H9 (cell line): ENCODE data around the gene MDFIC2. TPM values are rescaled to one million over a fixed set of nuclear protein-coding genes. Genes with fewer than 3 reads are reported as not detected.

Experiments used
- DNase-seq: peaks from one replicate; pipeline ENCODE4 v3.0.0-alpha.2; 2017
- H2AFZ ChIP-seq: one replicate; pipeline ENCODE4 v1.6.1; 2013; ENCODE audit warnings: mild to moderate bottlenecking, low read length, control low read depth, moderate library complexity
- H2AK5ac ChIP-seq: 2 replicates; pipeline ENCODE4 v1.6.1; 2013; ENCODE audit warnings: low read length, control low read depth, mixed read lengths; ENCODE audit not compliant: insufficient read length
- H2BK120ac ChIP-seq: one replicate; pipeline ENCODE4 v1.6.1; 2013; ENCODE audit warnings: low read depth, mild to moderate bottlenecking, low read length, control low read depth, inconsistent platforms; ENCODE audit not compliant: poor library complexity, severe bottlenecking
- H2BK12ac ChIP-seq: 2 replicates; pipeline ENCODE4 v1.6.1; 2013; ENCODE audit warnings: low read length, control low read depth, mixed read lengths, low read depth; ENCODE audit not compliant: insufficient read length
- H2BK15ac ChIP-seq: 2 replicates; pipeline ENCODE4 v1.6.1; 2013; ENCODE audit warnings: low read depth, low read length, control low read depth
- H2BK20ac ChIP-seq: one replicate; pipeline ENCODE4 v1.6.1; 2013; ENCODE audit warnings: low read depth, mild to moderate bottlenecking, low read length, control low read depth, inconsistent platforms; ENCODE audit not compliant: poor library complexity, severe bottlenecking
- H2BK5ac ChIP-seq: 2 replicates; pipeline ENCODE4 v1.6.1; 2013; ENCODE audit warnings: low read length, control low read depth, mixed read lengths; ENCODE audit not compliant: insufficient read length
- H3K14ac ChIP-seq: 2 replicates; pipeline ENCODE4 v1.6.1; 2013; ENCODE audit warnings: low read length, control low read depth; ENCODE audit not compliant: insufficient read depth
- H3K18ac ChIP-seq: 2 replicates; pipeline ENCODE4 v1.6.1; 2013; ENCODE audit warnings: low read depth, mild to moderate bottlenecking, mixed read lengths, low read length, control low read depth; ENCODE audit not compliant: insufficient read length
- H3K23ac ChIP-seq: 2 replicates; pipeline ENCODE4 v1.6.1; 2013; ENCODE audit warnings: low read length, control low read depth, mixed read lengths, low read depth; ENCODE audit not compliant: insufficient read length
- H3K23me2 ChIP-seq: 2 replicates; pipeline ENCODE4 v1.6.1; 2013; ENCODE audit warnings: low read depth, mild to moderate bottlenecking, mixed read lengths, low read length, control low read depth; ENCODE audit not compliant: insufficient read length, poor library complexity, severe bottlenecking
- H3K27ac ChIP-seq: 2 replicates; pipeline ENCODE4 v1.5.1; 2013; ENCODE audit warnings: low read length, control low read depth, mixed read lengths, low read depth; ENCODE audit not compliant: insufficient read length
- H3K27me3 ChIP-seq: 2 replicates; pipeline ENCODE4 v1.6.1; 2013; ENCODE audit warnings: low read length, control low read depth, inconsistent platforms; ENCODE audit not compliant: insufficient read depth
- H3K4ac ChIP-seq: 2 replicates; pipeline ENCODE4 v1.6.1; 2013; ENCODE audit warnings: low read depth, mild to moderate bottlenecking, control low read depth, inconsistent platforms, low read length, moderate library complexity
- H3K4me1 ChIP-seq: 2 replicates; pipeline ENCODE4 v1.6.1; 2013; ENCODE audit warnings: low read length, control low read depth, inconsistent platforms; ENCODE audit not compliant: insufficient read depth
- H3K4me2 ChIP-seq: 2 replicates; pipeline ENCODE4 v1.6.1; 2013; ENCODE audit warnings: low read length, control low read depth, mixed read lengths; ENCODE audit not compliant: insufficient read length, insufficient read depth
- H3K56ac ChIP-seq: 2 replicates; pipeline ENCODE4 v1.6.1; 2013; ENCODE audit warnings: low read depth, mild to moderate bottlenecking, mixed read lengths, low read length, control low read depth; ENCODE audit not compliant: insufficient read length
- H3K79me1 ChIP-seq: 2 replicates; pipeline ENCODE4 v1.6.1; 2013; ENCODE audit warnings: low read depth, mild to moderate bottlenecking, moderate library complexity, low read length, control low read depth, inconsistent platforms; ENCODE audit not compliant: insufficient read depth, poor library complexity, severe bottlenecking
- H3K79me2 ChIP-seq: 2 replicates; pipeline ENCODE4 v1.6.1; 2013; ENCODE audit warnings: low read length, control low read depth, inconsistent platforms; ENCODE audit not compliant: insufficient read depth
- H3K9ac ChIP-seq: 2 replicates; pipeline ENCODE4 v1.6.1; 2013; ENCODE audit warnings: low read length, control low read depth, mixed read lengths; ENCODE audit not compliant: insufficient read length; ENCODE audit errors: extremely low read depth
- H3K9me3 ChIP-seq: one replicate; pipeline ENCODE4 v1.6.1; 2013; ENCODE audit warnings: low read depth, low read length, inconsistent platforms; ENCODE audit not compliant: control insufficient read depth
- H3T11ph ChIP-seq: one replicate; pipeline ENCODE4 v1.6.1; 2013; ENCODE audit warnings: mild to moderate bottlenecking, low read length, control low read depth, inconsistent platforms
- H4K20me1 ChIP-seq: one replicate; pipeline ENCODE4 v1.6.1; 2013; ENCODE audit not compliant: control insufficient read depth, insufficient read length, insufficient read depth
- H4K5ac ChIP-seq: 2 replicates; pipeline ENCODE4 v1.6.1; 2013; ENCODE audit warnings: low read depth, mild to moderate bottlenecking, mixed read lengths, low read length, control low read depth; ENCODE audit not compliant: insufficient read length
- H4K8ac ChIP-seq: replicated peaks from 2 replicates; pipeline ENCODE4 v1.6.1; 2013; ENCODE audit warnings: low read length, control low read depth, mixed read lengths, low read depth; ENCODE audit not compliant: insufficient read length
- H4K91ac ChIP-seq: 2 replicates; pipeline ENCODE4 v1.6.1; 2013; ENCODE audit warnings: low read depth, mild to moderate bottlenecking, moderate library complexity, mixed read lengths, low read length, control low read depth; ENCODE audit not compliant: insufficient read length
- H3K27ac Mint-ChIP-seq, 3 experiments: 2 replicates in 2 of 3; 3 replicates in 1 of 3; pipeline ENCODE4 v1.8.0; 2020 to 2021; ENCODE audit warnings: mixed read lengths in 3 of 3, mild to moderate bottlenecking in 1 of 3, moderate library complexity in 1 of 3
- H3K27me3 Mint-ChIP-seq: 2 replicates; pipeline ENCODE4 v1.8.0; 2021; ENCODE audit warnings: low read depth, mild to moderate bottlenecking, moderate library complexity, mixed read lengths
- H3K36me3 Mint-ChIP-seq, 3 experiments: 2 replicates in 2 of 3; 3 replicates in 1 of 3; pipeline ENCODE4 v1.8.0; 2020 to 2021; ENCODE audit warnings: low read depth in 3 of 3, mixed read lengths in 3 of 3; ENCODE audit not compliant: insufficient read depth in 1 of 3
- H3K4me1 Mint-ChIP-seq, 2 experiments: 2 replicates each; pipeline ENCODE4 v1.8.0; 2020; ENCODE audit warnings: mixed read lengths in 2 of 2
- H3K4me3 Mint-ChIP-seq, 2 experiments: 2 replicates in 1 of 2; 3 replicates in 1 of 2; pipeline ENCODE4 v1.8.0; 2020 to 2021; ENCODE audit warnings: mild to moderate bottlenecking in 2 of 2, mixed read lengths in 2 of 2, moderate library complexity in 1 of 2
- H3K9me3 Mint-ChIP-seq, 2 experiments: 2 replicates in 1 of 2; 3 replicates in 1 of 2; pipeline ENCODE4 v1.8.0; 2020; ENCODE audit warnings: mild to moderate bottlenecking in 2 of 2, mixed read lengths in 2 of 2, moderate library complexity in 1 of 2
- WGBS: extraction: QIAGEN DNeasy Blood & Tissue Kit; methylation state at CpG from one replicate; pipeline ENCODE4 v1.1.7; 2013; ENCODE audit warnings: missing lambda C conversion rate, low lambda C conversion rate, mixed read lengths; ENCODE audit not compliant: insufficient read length; ENCODE audit errors: extremely low coverage; 5-methylcytosine and 5-hydroxymethylcytosine counted together
- total RNA-seq: library from RNA; stranded (reverse); gene quantifications from 2 replicates; pipeline ENCODE4 v1.2.1, GENCODE V29; 2021
- TF ChIP-seq, protein P1 (sequence below): fragments of 200-600 bp; sonication (generic); conservative IDR thresholded peaks from 3 replicates; pipeline ENCODE4 v1.8.0; 2021; ENCODE audit warnings: antibody characterized with exemption, mild to moderate bottlenecking

Gene MDFIC2
- total RNA-seq, 1 experiment from 2014 or later = not detected

DNA sequence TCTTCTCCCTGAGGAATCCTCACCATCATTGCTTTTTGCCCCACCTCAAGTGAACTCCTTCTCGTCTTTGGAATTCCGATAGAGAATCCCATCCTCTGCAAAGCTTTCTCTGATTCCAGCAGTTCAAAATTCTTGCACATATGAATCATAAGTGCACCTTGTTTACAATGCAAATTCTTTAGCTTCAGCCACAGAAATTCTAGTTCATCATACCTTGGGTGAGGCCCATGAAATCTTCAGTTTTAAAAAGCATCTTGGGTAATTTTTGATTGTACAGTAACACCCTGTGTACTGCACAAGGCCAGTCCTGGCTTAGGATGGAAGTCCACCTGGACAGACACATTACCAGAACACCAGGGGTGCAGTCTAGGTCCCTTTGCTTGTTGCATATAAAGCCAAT is 30.8 kb downstream of the MDFIC2 start:
- H2AK5ac ChIP-seq = no peak overlapping the region
- no peak overlapping the region for H4K5ac ChIP-seq
- no peaks in the 10 kb centered on the region; the same call in 1 of the 2 replicates for H3K4me1 ChIP-seq
- H3K4me3 Mint-ChIP-seq = no peak overlapping the region
- H4K8ac ChIP-seq = no peak overlapping the region
- no peak overlapping the region for H3T11ph ChIP-seq
- H2BK120ac ChIP-seq = no peak overlapping the region
- H3K9ac ChIP-seq = no peak overlapping the region
- no peaks in the 10 kb centered on the region for H3K23me2 ChIP-seq
- peaks cover 10% of the 10 kb centered on the region in 2 experiments for H3K4me1 Mint-ChIP-seq
- H3K56ac ChIP-seq = no peak overlapping the region
- H2BK15ac ChIP-seq = no peak overlapping the region
- H2AFZ ChIP-seq = no peak overlapping the region
- H3K23ac ChIP-seq = no peak overlapping the region
- WGBS = no CpG with 5 or more reads among the region's 2 CpGs
- DNase-seq = no peak
- no peak overlapping the region for H3K27ac Mint-ChIP-seq
- no peaks in the 10 kb centered on the region for H3K27me3 ChIP-seq
- H3K18ac ChIP-seq = no peak overlapping the region
- peaks cover 6 to 8% of the 10 kb centered on the region in 2 experiments; a peak in 4 of 5 replicates for H3K9me3 Mint-ChIP-seq
- no peak overlapping the region for H2BK5ac ChIP-seq
- H3K79me1 ChIP-seq = no peaks in the 10 kb centered on the region
- no peaks in the 10 kb centered on the region for H4K20me1 ChIP-seq
- H2BK12ac ChIP-seq = no peak overlapping the region
- TF ChIP-seq, protein P1, sequence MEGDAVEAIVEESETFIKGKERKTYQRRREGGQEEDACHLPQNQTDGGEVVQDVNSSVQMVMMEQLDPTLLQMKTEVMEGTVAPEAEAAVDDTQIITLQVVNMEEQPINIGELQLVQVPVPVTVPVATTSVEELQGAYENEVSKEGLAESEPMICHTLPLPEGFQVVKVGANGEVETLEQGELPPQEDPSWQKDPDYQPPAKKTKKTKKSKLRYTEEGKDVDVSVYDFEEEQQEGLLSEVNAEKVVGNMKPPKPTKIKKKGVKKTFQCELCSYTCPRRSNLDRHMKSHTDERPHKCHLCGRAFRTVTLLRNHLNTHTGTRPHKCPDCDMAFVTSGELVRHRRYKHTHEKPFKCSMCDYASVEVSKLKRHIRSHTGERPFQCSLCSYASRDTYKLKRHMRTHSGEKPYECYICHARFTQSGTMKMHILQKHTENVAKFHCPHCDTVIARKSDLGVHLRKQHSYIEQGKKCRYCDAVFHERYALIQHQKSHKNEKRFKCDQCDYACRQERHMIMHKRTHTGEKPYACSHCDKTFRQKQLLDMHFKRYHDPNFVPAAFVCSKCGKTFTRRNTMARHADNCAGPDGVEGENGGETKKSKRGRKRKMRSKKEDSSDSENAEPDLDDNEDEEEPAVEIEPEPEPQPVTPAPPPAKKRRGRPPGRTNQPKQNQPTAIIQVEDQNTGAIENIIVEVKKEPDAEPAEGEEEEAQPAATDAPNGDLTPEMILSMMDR = no peak
- no peak overlapping the region for H3K27ac ChIP-seq
- H3K4ac ChIP-seq = no peak overlapping the region
- no peak overlapping the region for H3K14ac ChIP-seq
- no peak overlapping the region for H3K4me2 ChIP-seq
- no peaks in the 10 kb centered on the region for H3K79me2 ChIP-seq
- H3K36me3 Mint-ChIP-seq = peaks cover 0 to 4% (median 4%) of the 10 kb centered on the region in 3 experiments; a peak in 4 of 7 replicates
- no peak overlapping the region for H2BK20ac ChIP-seq
- H4K91ac ChIP-seq = no peak overlapping the region
- H3K9me3 ChIP-seq = no peaks in the 10 kb centered on the region
- H3K27me3 Mint-ChIP-seq = no peaks in the 10 kb centered on the region
